ENCODE data around the gene USF1.
"Not testable (repeated sequence)": the region's sequence is repeated elsewhere in the genome, so short reads cannot be mapped to it uniquely, and the experiment has no call there.

Gene USF1

DNA sequence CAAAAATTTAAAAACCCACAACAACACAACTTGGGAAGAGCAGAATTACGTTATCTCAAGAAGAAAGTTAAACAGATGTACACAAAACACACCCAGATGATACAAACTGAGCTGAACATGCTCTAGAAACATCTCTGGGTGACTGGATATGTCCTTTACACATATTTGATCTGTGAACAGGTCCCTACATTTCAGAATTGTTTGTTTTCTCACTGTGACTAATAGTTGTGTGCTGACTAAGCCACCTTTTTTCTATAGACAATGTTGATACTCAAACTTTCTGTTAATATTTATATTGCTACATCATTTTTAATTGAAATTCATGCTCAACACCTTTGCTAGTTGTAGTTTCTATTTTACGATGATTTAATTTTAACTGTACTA is 23.8 kb downstream of the USF1 start:
- DNase-seq (ENCODE audit: low read depth in 2 of 2), result peak in 1 of 2 donors; percentile 22

DNA sequence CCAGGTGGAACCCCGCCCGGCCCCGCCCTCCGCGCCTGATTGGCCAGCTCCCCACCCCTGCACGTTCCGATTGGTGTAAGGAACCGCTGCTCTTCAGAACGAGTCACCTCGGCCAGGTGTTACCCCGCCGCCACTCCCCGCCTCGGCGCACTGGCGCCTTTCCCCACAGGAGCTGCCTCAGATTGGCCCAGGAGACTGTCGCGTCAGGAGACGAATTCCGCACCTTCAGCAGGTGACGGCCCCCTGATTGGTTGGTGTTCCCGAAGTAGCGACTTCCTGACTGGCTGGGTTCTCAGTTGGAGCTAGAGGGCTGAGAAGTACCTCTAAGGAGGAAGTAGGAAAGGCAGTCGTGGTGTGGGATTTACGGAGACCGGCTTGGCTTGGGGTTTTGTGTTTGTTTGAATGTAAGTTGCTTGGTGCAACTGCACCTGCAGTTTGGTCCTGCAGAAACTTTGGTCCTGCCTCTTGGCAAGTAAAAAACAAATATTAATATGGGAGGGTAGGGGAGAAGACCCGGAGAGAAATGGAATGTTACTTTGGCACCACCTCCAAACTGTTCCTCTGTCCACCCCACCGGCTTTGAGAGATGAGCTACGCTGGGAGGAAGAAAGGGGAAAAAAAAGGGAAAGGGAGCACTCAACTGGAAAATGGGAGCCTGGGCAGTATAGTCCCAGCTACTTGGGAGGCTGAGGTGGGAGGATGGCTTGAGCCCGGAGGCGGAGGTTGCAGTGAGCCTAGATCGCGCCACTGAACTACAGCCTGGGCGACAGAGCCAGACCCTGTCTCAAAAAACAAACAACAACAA is 24.4 kb downstream of the USF1 start:
- peak overlapping the region; percentile 57 to 80 for H3K4me3 ChIP-seq (replicated peaks in 1 of 2; ENCODE audit: low read depth in 2 of 2, low read length in 2 of 2)
- DNase-seq (ENCODE audit: low read depth in 2 of 2), result peak; percentile 46 to 64
- TF ChIP-seq, protein P1, sequence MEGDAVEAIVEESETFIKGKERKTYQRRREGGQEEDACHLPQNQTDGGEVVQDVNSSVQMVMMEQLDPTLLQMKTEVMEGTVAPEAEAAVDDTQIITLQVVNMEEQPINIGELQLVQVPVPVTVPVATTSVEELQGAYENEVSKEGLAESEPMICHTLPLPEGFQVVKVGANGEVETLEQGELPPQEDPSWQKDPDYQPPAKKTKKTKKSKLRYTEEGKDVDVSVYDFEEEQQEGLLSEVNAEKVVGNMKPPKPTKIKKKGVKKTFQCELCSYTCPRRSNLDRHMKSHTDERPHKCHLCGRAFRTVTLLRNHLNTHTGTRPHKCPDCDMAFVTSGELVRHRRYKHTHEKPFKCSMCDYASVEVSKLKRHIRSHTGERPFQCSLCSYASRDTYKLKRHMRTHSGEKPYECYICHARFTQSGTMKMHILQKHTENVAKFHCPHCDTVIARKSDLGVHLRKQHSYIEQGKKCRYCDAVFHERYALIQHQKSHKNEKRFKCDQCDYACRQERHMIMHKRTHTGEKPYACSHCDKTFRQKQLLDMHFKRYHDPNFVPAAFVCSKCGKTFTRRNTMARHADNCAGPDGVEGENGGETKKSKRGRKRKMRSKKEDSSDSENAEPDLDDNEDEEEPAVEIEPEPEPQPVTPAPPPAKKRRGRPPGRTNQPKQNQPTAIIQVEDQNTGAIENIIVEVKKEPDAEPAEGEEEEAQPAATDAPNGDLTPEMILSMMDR (IDR thresholded peaks at IDR 0.05; ENCODE audit: low read depth, low read length), result no peak

More for the DNA sequence above, 23.8 kb downstream of the USF1 start:
- no peak overlapping the region for H3K4me3 ChIP-seq (replicated peaks in 1 of 2; ENCODE audit: low read depth in 2 of 2, low read length in 2 of 2)
- TF ChIP-seq, protein P1 (IDR thresholded peaks at IDR 0.05; ENCODE audit: low read depth, low read length), result no peak

DNA sequence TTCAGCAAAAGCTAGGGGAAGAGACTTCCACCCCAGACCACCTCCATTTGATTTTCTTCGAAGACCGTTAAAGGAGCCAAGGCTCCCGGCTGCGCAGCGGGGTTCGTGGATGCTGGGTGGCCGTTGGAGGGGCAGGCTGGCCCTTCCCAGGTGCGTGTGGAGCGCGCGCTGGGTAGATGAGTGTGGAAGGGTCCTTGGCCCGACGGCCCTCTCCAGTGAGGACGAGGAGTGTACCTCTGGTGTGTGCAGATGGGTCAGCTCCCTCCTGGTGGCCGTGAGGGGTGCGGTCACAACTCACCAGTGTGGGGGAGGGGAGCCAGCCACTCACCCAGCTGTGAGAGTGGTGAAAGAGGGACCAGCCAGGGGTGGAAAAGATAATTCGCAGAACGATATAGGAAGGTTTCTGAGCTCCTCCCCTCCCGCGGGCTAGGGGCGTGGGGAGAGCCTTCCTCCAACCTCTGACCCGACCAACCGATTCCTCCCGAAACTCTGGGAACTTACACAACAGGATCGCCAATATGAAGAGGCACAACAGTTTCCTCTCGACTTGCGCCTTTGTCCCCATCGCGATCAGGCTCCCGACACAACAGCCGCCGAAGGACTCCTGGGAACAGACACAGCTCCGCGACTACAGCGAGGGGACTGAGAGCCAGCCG is 25.1 kb downstream of the USF1 start, which contains the start of gene F11R:
TSS of gene F11R (minus strand) at position 644 of the 656 bp plus-strand sequence. CDS start at position 565, 79 bp downstream.
- peak; percentile 28 to 62 for DNase-seq (ENCODE audit: low read depth in 2 of 2)
- peak within 1 kb of the TSS; percentile 57 to 80 for H3K4me3 ChIP-seq (replicated peaks in 1 of 2; ENCODE audit: low read depth in 2 of 2, low read length in 2 of 2)
- TF ChIP-seq, protein P1 (IDR thresholded peaks at IDR 0.05; ENCODE audit: low read depth, low read length), result peak; percentile 11

DNA sequence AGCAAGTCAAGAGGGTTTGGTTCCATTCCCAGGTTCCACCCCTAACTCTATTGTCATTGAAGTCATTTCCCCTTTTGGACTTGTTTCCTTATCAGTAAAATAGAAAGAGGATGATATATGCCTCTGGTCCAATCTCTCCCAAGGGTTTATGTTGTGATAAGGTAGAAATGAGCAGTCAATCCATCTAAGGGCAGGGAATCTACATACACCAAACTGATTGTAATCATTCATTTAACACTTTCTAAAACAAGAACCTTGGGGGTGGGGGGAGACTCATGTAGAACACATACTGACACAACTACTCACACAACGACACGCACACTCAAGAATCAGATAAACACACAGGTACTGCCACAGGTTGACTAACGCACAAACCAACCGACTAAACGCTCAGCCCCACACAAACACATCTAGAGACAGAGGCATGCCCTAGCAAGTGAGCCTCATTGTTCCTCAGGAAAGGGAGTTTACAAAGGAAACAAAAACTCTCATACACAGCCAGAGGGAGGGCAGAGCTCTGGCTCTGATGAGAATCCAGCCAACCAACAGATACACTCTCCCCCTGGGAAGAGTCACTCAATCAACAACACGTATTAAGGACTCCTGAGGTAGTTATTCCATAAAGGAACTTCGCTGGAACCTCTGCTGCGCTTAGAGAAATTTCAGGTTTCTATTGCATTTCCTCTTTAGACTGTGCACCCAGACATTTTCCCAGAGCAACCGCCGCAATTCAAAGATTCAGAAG is 25.9 kb downstream of the USF1 start:
- H3K4me3 ChIP-seq (replicated peaks in 1 of 2; ENCODE audit: low read depth in 2 of 2, low read length in 2 of 2), result peak overlapping the region; percentile 57 to 80
- DNase-seq (ENCODE audit: low read depth in 2 of 2), result peak; percentile 51 to 67
- TF ChIP-seq, protein P1 (IDR thresholded peaks at IDR 0.05; ENCODE audit: low read depth, low read length), result no peak

- not testable (repeated sequence) for H3K4me3 ChIP-seq (replicated peaks in 1 of 2; ENCODE audit: low read depth in 2 of 2, low read length in 2 of 2); DNase-seq (ENCODE audit: low read depth in 2 of 2)
Measured at GRCh38 chr1:161019111-161019660, 26.6 kb downstream of the USF1 start.

DNA sequence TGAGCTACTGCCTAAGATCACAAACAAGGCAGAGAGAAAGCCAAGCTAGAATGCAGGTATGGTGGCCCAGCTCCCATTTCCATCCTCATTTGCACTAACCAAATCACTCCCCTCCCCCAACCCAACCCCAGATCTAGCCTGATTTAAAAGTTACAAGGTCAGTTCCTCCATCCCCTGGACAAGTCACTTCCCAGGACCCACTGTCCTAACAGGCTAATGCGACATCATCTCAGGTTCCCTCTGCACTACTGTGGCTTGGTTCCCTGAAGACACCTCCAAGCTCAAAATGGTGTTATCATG is 27.2 kb downstream of the USF1 start:
- TF ChIP-seq, protein P1 (IDR thresholded peaks at IDR 0.05; ENCODE audit: low read depth, low read length), result no peak
- no peak overlapping the region for H3K4me3 ChIP-seq (replicated peaks in 1 of 2; ENCODE audit: low read depth in 2 of 2, low read length in 2 of 2)
- DNase-seq (ENCODE audit: low read depth in 2 of 2), result no peak

All from cardiac fibroblast (primary cell).